Neural progenitor cell (in vitro differentiated cells): ENCODE measurements around the gene PRKCE. TPM values are rescaled to one million over a fixed set of nuclear protein-coding genes. Genes with fewer than 3 reads are reported as not detected.

Experiments
- DNase-seq: peaks from one replicate; pipeline ENCODE4 v3.0.0-alpha.2; 2016; ENCODE audit warnings: low spot score
- H2AFZ ChIP-seq: fragments of 200-600 bp; sonication (generic); replicated peaks from 2 replicates; pipeline ENCODE4 v1.6.1; 2016; ENCODE audit warnings: antibody characterized with exemption
- H3F3A ChIP-seq: fragments of 200-600 bp; sonication (generic); 2 replicates; pipeline ENCODE4 v1.6.1; 2016; ENCODE audit warnings: antibody characterized with exemption, low read depth
- H3K27ac ChIP-seq: fragments of 200-600 bp; sonication (generic); 2 replicates; pipeline ENCODE4 v1.5.1; 2016; ENCODE audit warnings: mild to moderate bottlenecking
- H3K27me3 ChIP-seq: fragments of 200-600 bp; sonication (generic); 2 replicates; pipeline ENCODE4 v1.6.1; 2016; ENCODE audit warnings: mild to moderate bottlenecking, moderate library complexity
- H3K36me3 ChIP-seq: fragments of 200-600 bp; sonication (generic); 2 replicates; pipeline ENCODE4 v1.5.1; 2016
- H3K4me1 ChIP-seq: fragments of 200-600 bp; sonication (generic); 2 replicates; pipeline ENCODE4 v1.6.1; 2016; ENCODE audit warnings: mixed run types
- H3K4me2 ChIP-seq: fragments of 200-600 bp; sonication (generic); 2 replicates; pipeline ENCODE4 v1.6.1; 2016
- H3K4me3 ChIP-seq: fragments of 200-600 bp; sonication (generic); 2 replicates; pipeline ENCODE4 v1.5.1; 2016
- H3K79me2 ChIP-seq: fragments of 200-600 bp; sonication (generic); 2 replicates; pipeline ENCODE4 v1.6.1; 2016; ENCODE audit warnings: low read depth
- H3K9ac ChIP-seq: fragments of 200-600 bp; sonication (generic); 2 replicates; pipeline ENCODE4 v1.6.1; 2016
- H3K9me3 ChIP-seq: fragments of 200-600 bp; sonication (generic); 2 replicates; pipeline ENCODE4 v1.5.1; 2016; ENCODE audit warnings: low read depth
- H4K20me1 ChIP-seq: fragments of 200-600 bp; sonication (generic); 2 replicates; pipeline ENCODE4 v1.6.1; 2016; ENCODE audit warnings: low read depth
- H3K27ac Mint-ChIP-seq: 3 replicates; pipeline ENCODE4 v1.8.0; 2021; ENCODE audit warnings: mixed read lengths
- H3K27me3 Mint-ChIP-seq: 2 replicates; pipeline ENCODE4 v1.8.0; 2022; ENCODE audit warnings: low read depth, mild to moderate bottlenecking, inconsistent platforms, moderate library complexity, mixed read lengths; ENCODE audit not compliant: insufficient read depth
- H3K36me3 Mint-ChIP-seq: 3 replicates; pipeline ENCODE4 v1.8.0; 2021; ENCODE audit warnings: mixed read lengths
- H3K4me1 Mint-ChIP-seq: 3 replicates; pipeline ENCODE4 v1.8.0; 2021; ENCODE audit warnings: mixed read lengths
- H3K4me3 Mint-ChIP-seq: 3 replicates; pipeline ENCODE4 v1.8.0; 2021; ENCODE audit warnings: mild to moderate bottlenecking, moderate library complexity, mixed read lengths
- H3K9me3 Mint-ChIP-seq: 3 replicates; pipeline ENCODE4 v1.8.0; 2020; ENCODE audit warnings: mixed read lengths
- EZH2 ChIP-seq: fragments of 200-600 bp; sonication (generic); IDR thresholded peaks from 2 replicates; pipeline ENCODE4 v1.6.1; 2017; ENCODE audit warnings: antibody characterized with exemption, mild to moderate bottlenecking, moderate library complexity
- EZH2phosphoT487 ChIP-seq: fragments of 200-600 bp; sonication (generic); IDR thresholded peaks from 2 replicates; pipeline ENCODE4 v1.6.1; 2017; ENCODE audit warnings: antibody characterized with exemption
- total RNA-seq: library from RNA; depleted of rRNA; stranded (reverse); fragments of >200 nt; gene quantifications from 2 replicates; pipeline ENCODE4 v1.2.3, GENCODE V29; 2015; ENCODE audit warnings: low replicate concordance
- TF ChIP-seq, protein P1 (sequence below): fragments of 200-600 bp; sonication (generic); IDR thresholded peaks from 2 replicates; pipeline ENCODE4 v1.5.1; 2017; ENCODE audit warnings: antibody characterized with exemption, mild to moderate bottlenecking

The PRKCE gene
- total RNA-seq, 1 donor from 2014 or later: 4.1 TPM

DNA sequence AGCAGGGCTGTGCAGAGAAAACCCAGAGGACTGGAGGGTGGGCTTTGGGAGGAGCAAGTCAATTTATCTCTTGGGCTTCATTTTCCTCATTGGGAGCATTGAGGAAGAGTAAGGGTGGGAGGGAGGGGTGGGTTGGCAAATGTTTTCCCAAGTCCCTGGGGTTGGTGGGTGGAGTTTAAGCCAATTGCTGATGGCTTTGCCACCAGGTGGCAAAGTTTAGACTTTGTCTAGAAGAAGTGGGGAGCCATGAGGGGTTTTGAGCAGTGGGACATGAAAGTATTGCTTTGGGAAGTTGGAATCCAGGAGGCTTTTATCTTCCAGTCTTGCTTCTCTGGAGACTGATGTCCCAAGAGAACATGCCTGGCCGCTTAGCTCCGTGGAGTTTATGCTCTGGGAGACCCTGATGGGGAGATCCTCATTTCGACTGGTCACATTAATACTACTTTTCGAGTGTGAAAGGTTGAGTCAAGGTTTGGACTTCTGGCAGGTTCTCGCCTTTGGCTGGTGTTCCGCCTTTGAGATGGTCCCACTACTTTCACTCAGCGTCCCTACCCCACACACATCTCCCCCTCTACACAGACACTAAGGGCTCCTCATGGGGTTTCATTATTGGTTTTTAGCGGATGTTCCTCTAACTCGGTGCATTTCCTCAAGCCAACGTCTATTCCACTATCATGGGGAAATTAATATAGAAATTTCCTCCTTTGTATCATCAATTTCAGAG is 126.7 kb downstream of the PRKCE start:
- Mint-ChIP-seq H3K27me3 (peaks cover 2% of the 10 kb centered on the region), H3K4me1 (peaks cover 24% of the 10 kb centered on the region), H3K27ac (no peak overlapping the region), H3K4me3 (no peak overlapping the region), H3K36me3 (no peaks in the 10 kb centered on the region), H3K9me3 (no peaks in the 10 kb centered on the region)
- H3K36me3 ChIP-seq: no peaks in the 10 kb centered on the region
- no peaks in the 10 kb centered on the region for H3F3A ChIP-seq
- no peak overlapping the region for H3K4me2 ChIP-seq
- H3K79me2 ChIP-seq: no peaks in the 10 kb centered on the region
- H3K9me3 ChIP-seq: no peaks in the 10 kb centered on the region
- no peaks in the 10 kb centered on the region for H3K27me3 ChIP-seq
- no peaks in the 10 kb centered on the region for H4K20me1 ChIP-seq
- no peak overlapping the region for H3K4me3 ChIP-seq
- DNase-seq: no peak
- no peak overlapping the region for H2AFZ ChIP-seq
- no peak overlapping the region for H3K27ac ChIP-seq
- no peak for TF ChIP-seq EZH2
- no peak for TF ChIP-seq EZH2phosphoT487
- TF ChIP-seq, protein P1, sequence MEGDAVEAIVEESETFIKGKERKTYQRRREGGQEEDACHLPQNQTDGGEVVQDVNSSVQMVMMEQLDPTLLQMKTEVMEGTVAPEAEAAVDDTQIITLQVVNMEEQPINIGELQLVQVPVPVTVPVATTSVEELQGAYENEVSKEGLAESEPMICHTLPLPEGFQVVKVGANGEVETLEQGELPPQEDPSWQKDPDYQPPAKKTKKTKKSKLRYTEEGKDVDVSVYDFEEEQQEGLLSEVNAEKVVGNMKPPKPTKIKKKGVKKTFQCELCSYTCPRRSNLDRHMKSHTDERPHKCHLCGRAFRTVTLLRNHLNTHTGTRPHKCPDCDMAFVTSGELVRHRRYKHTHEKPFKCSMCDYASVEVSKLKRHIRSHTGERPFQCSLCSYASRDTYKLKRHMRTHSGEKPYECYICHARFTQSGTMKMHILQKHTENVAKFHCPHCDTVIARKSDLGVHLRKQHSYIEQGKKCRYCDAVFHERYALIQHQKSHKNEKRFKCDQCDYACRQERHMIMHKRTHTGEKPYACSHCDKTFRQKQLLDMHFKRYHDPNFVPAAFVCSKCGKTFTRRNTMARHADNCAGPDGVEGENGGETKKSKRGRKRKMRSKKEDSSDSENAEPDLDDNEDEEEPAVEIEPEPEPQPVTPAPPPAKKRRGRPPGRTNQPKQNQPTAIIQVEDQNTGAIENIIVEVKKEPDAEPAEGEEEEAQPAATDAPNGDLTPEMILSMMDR: no peak
- H3K9ac ChIP-seq: no peak overlapping the region
- peaks cover 12% of the 10 kb centered on the region for H3K4me1 ChIP-seq

DNA sequence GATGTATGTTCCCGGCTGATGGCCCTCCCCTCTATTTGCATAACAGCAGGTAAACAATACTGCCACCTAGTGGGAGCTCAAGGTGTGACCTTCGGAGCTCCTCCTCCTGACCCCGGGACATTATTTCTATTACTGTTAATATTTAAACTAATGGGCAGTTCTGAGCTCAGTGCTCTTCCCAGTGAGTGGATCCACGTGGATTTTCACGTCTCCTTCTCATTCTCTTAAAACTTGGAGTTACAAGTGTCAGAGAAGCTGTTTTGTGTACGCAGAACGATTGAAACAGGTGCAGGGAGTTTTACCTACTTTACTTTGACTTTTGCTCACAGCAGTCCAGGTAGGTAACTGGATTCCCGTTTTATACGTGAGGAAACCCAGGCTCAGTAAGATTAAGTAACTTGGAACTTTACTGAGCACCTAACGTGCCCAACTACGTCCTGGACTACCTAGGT is 127.3 kb downstream of the PRKCE start:
- H3K79me2 ChIP-seq: no peaks in the 10 kb centered on the region
- peak; percentile 52 for DNase-seq
- no peaks in the 10 kb centered on the region for H3K36me3 Mint-ChIP-seq

DNA sequence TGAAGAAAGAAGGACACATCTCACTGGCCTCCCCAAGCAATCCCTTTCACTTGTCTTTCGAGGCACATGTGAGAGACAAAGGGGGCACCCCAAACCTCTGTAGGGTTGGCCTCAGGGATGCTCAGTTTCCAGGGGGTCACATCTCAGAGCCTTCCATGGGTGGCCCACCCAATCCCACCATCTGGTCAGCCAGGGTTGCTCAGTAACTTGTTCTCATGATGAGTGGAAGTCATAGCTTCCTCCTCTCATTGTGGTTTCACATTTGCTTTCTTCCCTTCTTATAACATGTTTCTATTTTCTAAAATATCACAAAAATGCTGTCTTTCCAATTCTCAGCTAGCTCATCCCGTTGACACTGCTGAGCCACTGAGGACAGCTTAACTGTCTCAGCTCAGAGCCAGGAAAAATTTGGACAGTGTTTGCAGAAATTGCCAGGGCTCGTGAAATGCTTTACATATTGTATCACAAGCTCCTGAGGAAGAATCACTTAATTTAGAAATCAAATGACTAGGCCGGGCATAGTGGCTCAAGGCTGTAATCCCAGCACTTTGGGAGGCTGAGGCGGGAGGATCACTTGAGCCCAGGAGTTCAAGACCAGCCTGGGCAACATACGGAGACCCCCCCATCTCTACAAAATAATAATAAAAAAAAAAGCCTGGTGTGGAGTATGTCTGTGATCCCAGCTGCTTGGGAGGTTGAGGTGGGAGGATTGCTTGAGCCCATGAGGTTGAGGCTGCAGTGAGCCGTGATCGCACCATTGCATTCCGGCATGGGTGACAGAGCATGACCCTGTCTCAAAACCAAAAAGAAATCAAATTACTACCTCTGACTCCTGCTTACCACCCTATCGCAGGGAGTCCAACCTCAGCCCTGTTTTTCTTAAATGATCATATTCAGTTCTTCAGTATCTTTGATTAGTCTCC is 129.3 kb downstream of the PRKCE start:
- Histone ChIP-seq H2AFZ (no peak overlapping the region), H3K79me2 (no peaks in the 10 kb centered on the region), H3K9me3 (no peaks in the 10 kb centered on the region), H3F3A (no peaks in the 10 kb centered on the region), H4K20me1 (no peaks in the 10 kb centered on the region), H3K27me3 (no peaks in the 10 kb centered on the region), H3K4me2 (no peak overlapping the region), H3K4me3 (no peak overlapping the region), H3K36me3 (no peaks in the 10 kb centered on the region), H3K27ac (no peak overlapping the region), H3K4me1 (peaks cover 10% of the 10 kb centered on the region), H3K9ac (no peak overlapping the region)
- no peak overlapping the region for H3K4me3 Mint-ChIP-seq
- no peaks in the 10 kb centered on the region for H3K36me3 Mint-ChIP-seq
- TF ChIP-seq EZH2: no peak
- no peak for TF ChIP-seq EZH2phosphoT487
- TF ChIP-seq, protein P1: no peak
- H3K4me1 Mint-ChIP-seq: peaks cover 23% of the 10 kb centered on the region
- no peak overlapping the region for H3K27ac Mint-ChIP-seq
- no peaks in the 10 kb centered on the region for H3K9me3 Mint-ChIP-seq
- no peak for DNase-seq
- H3K27me3 Mint-ChIP-seq: peaks cover 2% of the 10 kb centered on the region

More for the DNA sequence above, 127.3 kb downstream of the PRKCE start:
- no peaks in the 10 kb centered on the region for H3K36me3 ChIP-seq
- no peak overlapping the region for H3K4me3 Mint-ChIP-seq
- no peak overlapping the region for H3K27ac ChIP-seq
- peaks cover 14% of the 10 kb centered on the region for H3K4me1 ChIP-seq
- H3K4me1 Mint-ChIP-seq: peaks cover 29% of the 10 kb centered on the region
- H2AFZ ChIP-seq: no peak overlapping the region
- H3K27ac Mint-ChIP-seq: no peak overlapping the region
- no peaks in the 10 kb centered on the region for H3K27me3 ChIP-seq
- no peaks in the 10 kb centered on the region for H3F3A ChIP-seq
- H3K4me3 ChIP-seq: no peak overlapping the region
- no peak for TF ChIP-seq EZH2
- TF ChIP-seq, protein P1: peak; percentile 59
- no peak overlapping the region for H3K4me2 ChIP-seq
- no peaks in the 10 kb centered on the region for H3K9me3 Mint-ChIP-seq
- H3K9me3 ChIP-seq: no peaks in the 10 kb centered on the region
- H3K9ac ChIP-seq: no peak overlapping the region
- H3K27me3 Mint-ChIP-seq: peaks cover 2% of the 10 kb centered on the region
- no peaks in the 10 kb centered on the region for H4K20me1 ChIP-seq
